GM10847 (cell line): ENCODE measurements around the gene LY6G5C.

Experiments used
- POLR2A ChIP-seq: IDR thresholded peaks from 2 replicates; pipeline ENCODE4 v1.6.1; 2011; ENCODE audit not compliant: insufficient read length; ENCODE audit errors: extremely low read depth

The LY6G5C gene

GRCh38 chr6:31686483-31686882 is 5.6 kb upstream of the LY6G5C start:
- TF ChIP-seq POLR2A, result no peak

- no peak for TF ChIP-seq POLR2A
Measured at GRCh38 chr6:31683591-31683990, 2.7 kb upstream of the LY6G5C start.

GRCh38 chr6:31681135-31681671 is 336 bp upstream of the LY6G5C start:
- TF ChIP-seq POLR2A, result no peak

GRCh38 chr6:31677955-31678354 is 2.9 kb downstream of the LY6G5C start:
- TF ChIP-seq POLR2A, result no peak

- no peak for TF ChIP-seq POLR2A
Measured at GRCh38 chr6:31676904-31677303, 4.0 kb downstream of the LY6G5C start.

- TF ChIP-seq POLR2A, result no peak
Measured at GRCh38 chr6:31676322-31676903, 4.5 kb downstream of the LY6G5C start.

GRCh38 chr6:31669676-31670075 is 11.2 kb downstream of the LY6G5C start, which contains the start of gene LY6G5B:
Gene LY6G5B (plus strand): TSS chr6:31669976. CDS start chr6:31670951, 975 bp downstream.
- TF ChIP-seq POLR2A, result no peak

GRCh38 chr6:31666337-31666965 is 14.4 kb downstream of the LY6G5C start:
- no peak for TF ChIP-seq POLR2A

GRCh38 chr6:31665501-31666336 is 15.1 kb downstream of the LY6G5C start, which contains the start of gene CSNK2B:
Gene CSNK2B (plus strand): TSS chr6:31666080. CDS start chr6:31666832, 752 bp downstream.
- peak; percentile 78 for TF ChIP-seq POLR2A

- TF ChIP-seq POLR2A, result peak; percentile 36
Measured at GRCh38 chr6:31664790-31665500, 15.9 kb downstream of the LY6G5C start, which contains the start of gene GPANK1. Gene GPANK1 (minus strand): TSS chr6:31664997. CDS start chr6:31664478, 519 bp downstream.

GRCh38 chr6:31663961-31664789 is 16.7 kb downstream of the LY6G5C start:
- no peak for TF ChIP-seq POLR2A

- no peak for TF ChIP-seq POLR2A
Measured at GRCh38 chr6:31663126-31663960, 17.5 kb downstream of the LY6G5C start.

GRCh38 chr6:31662124-31662723 is 18.6 kb downstream of the LY6G5C start:
- TF ChIP-seq POLR2A, result no peak
